Activated CD4-positive, alpha-beta T cell treated with anti-CD3 and anti-CD28 coated beads, Interleukin-2, amount 10 ng/mL, durations not matched to agents 24 days and 14 days (primary cell): ENCODE data around the gene B4GALNT2. TPM values are rescaled to one million over a fixed set of nuclear protein-coding genes. Genes with fewer than 3 reads are reported as not detected.
A peak's percentile ranks its signal among the peaks of the same experiment; 100 is the strongest.
"Not testable (repeated sequence)": the region's sequence is repeated elsewhere in the genome, so short reads cannot be mapped to it uniquely, and the experiment has no call there.

Experiments
- DNase-seq: peaks from one replicate; pipeline ENCODE4 v3.0.0; 2022
- H3K27ac Mint-ChIP-seq: one replicate; pipeline ENCODE4 v1.8.0; 2022; ENCODE audit warnings: mild to moderate bottlenecking, mixed read lengths
- H3K27me3 Mint-ChIP-seq: one replicate; pipeline ENCODE4 v1.8.0; 2022; ENCODE audit warnings: mixed read lengths
- H3K36me3 Mint-ChIP-seq: one replicate; pipeline ENCODE4 v1.8.0; 2022; ENCODE audit warnings: low read depth, mild to moderate bottlenecking, mixed read lengths
- H3K4me1 Mint-ChIP-seq: one replicate; pipeline ENCODE4 v1.8.0; 2021; ENCODE audit warnings: mixed read lengths
- H3K4me3 Mint-ChIP-seq: one replicate; pipeline ENCODE4 v1.8.0; 2022; ENCODE audit warnings: mild to moderate bottlenecking, moderate library complexity, mixed read lengths
- H3K9me3 Mint-ChIP-seq: one replicate; pipeline ENCODE4 v1.8.0; 2021; ENCODE audit warnings: mixed read lengths
- intact Hi-C: fragments of 100-400 bp; cut with micrococcal nuclease; formaldehyde crosslinking; loops from one replicate; pipeline ENCODE4 v1.15.1; 2023
- total RNA-seq: library from RNA; stranded (reverse); gene quantifications from 2 replicates; pipeline ENCODE4 v1.2.3, GENCODE V29; 2022

Gene B4GALNT2
- total RNA-seq, 1 donor from 2014 or later = 0.02 TPM

- H3K27me3 Mint-ChIP-seq = peaks cover 64% of the 10 kb centered on the region
Observed at GRCh38 chr17:49130891-49131290, 1.7 kb upstream of the B4GALNT2 start.

GRCh38 chr17:49132317-49132698, 261 bp upstream of the B4GALNT2 start:
- intact Hi-C loops = no loop called here

More at GRCh38 chr17:49130891-49131290, 1.7 kb upstream of the B4GALNT2 start:
- DNase-seq = no peak
- no peak overlapping the region for H3K4me3 Mint-ChIP-seq
- intact Hi-C loops = no loop called here
- H3K36me3 Mint-ChIP-seq = no peaks in the 10 kb centered on the region
- H3K27ac Mint-ChIP-seq = no peak overlapping the region
- peaks cover 3% of the 10 kb centered on the region for H3K4me1 Mint-ChIP-seq
- H3K9me3 Mint-ChIP-seq = no peaks in the 10 kb centered on the region

GRCh38 chr17:49136335-49136734, 3.8 kb downstream of the B4GALNT2 start:
- DNase-seq = no peak
- Mint-ChIP-seq H3K4me3 (no peak overlapping the region), H3K9me3 (no peaks in the 10 kb centered on the region), H3K36me3 (no peaks in the 10 kb centered on the region), H3K27me3 (peaks cover 42% of the 10 kb centered on the region), H3K27ac (no peak overlapping the region), H3K4me1 (peaks cover 3% of the 10 kb centered on the region)
- intact Hi-C loops = no loop called here

More at GRCh38 chr17:49132317-49132698, 261 bp upstream of the B4GALNT2 start:
- Mint-ChIP-seq H3K27ac (no peak overlapping the region), H3K36me3 (no peaks in the 10 kb centered on the region), H3K9me3 (no peaks in the 10 kb centered on the region), H3K4me3 (peak overlapping the region; percentile 41), H3K27me3 (peaks cover 65% of the 10 kb centered on the region), H3K4me1 (peaks cover 3% of the 10 kb centered on the region)
- DNase-seq = no peak

DNA sequence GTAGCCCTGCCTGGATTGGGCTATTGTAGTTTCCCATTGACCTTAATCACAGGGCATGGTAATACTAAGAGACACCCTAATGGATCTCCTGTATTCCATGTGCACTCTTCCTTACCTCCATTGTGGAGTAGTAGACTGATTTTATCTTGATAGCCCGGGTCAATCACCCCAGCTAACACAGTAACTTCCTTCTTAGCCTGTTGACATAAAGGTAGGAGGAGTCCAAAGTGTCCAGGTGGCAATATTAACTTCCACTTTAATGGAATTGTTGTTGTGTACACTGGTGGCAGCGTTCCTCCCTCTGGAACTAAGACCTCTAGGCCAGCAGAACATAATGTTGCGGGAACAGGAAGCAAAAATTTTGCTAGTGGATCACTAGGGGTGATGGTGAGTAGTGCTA, 13.1 kb downstream of the B4GALNT2 start:
- intact Hi-C loops, H3K4me1 Mint-ChIP-seq, H3K9me3 Mint-ChIP-seq, H3K4me3 Mint-ChIP-seq, DNase-seq, H3K27ac Mint-ChIP-seq, H3K36me3 Mint-ChIP-seq: not testable (repeated sequence)
- peaks cover 34% of the 10 kb centered on the region for H3K27me3 Mint-ChIP-seq

- H3K4me3 Mint-ChIP-seq = no peak overlapping the region
- H3K27me3 Mint-ChIP-seq = peaks cover 31% of the 10 kb centered on the region
- intact Hi-C loops = no loop called here
- no peaks in the 10 kb centered on the region for H3K9me3 Mint-ChIP-seq
- no peaks in the 10 kb centered on the region for H3K36me3 Mint-ChIP-seq
- H3K4me1 Mint-ChIP-seq = no peaks in the 10 kb centered on the region
- H3K27ac Mint-ChIP-seq = no peak overlapping the region
- no peak for DNase-seq
Observed at GRCh38 chr17:49146620-49147306, 14.2 kb downstream of the B4GALNT2 start.

- Mint-ChIP-seq H3K4me1 (no peaks in the 10 kb centered on the region), H3K27me3 (peaks cover 24% of the 10 kb centered on the region), H3K36me3 (no peaks in the 10 kb centered on the region), H3K4me3 (no peak overlapping the region), H3K27ac (no peak overlapping the region), H3K9me3 (no peaks in the 10 kb centered on the region)
- DNase-seq = no peak
- intact Hi-C loops = no loop called here
Observed at GRCh38 chr17:49148171-49148570, 15.6 kb downstream of the B4GALNT2 start.

GRCh38 chr17:49151996-49152395, 19.4 kb downstream of the B4GALNT2 start:
- intact Hi-C loops = no loop called here
- H3K27ac Mint-ChIP-seq = no peak overlapping the region
- H3K4me1 Mint-ChIP-seq = no peaks in the 10 kb centered on the region
- peaks cover 10% of the 10 kb centered on the region for H3K27me3 Mint-ChIP-seq
- H3K36me3 Mint-ChIP-seq = no peaks in the 10 kb centered on the region
- no peaks in the 10 kb centered on the region for H3K9me3 Mint-ChIP-seq
- H3K4me3 Mint-ChIP-seq = no peak overlapping the region
- no peak for DNase-seq

GRCh38 chr17:49156256-49156655, 23.7 kb downstream of the B4GALNT2 start:
- no peak overlapping the region for H3K27ac Mint-ChIP-seq
- H3K4me3 Mint-ChIP-seq = no peak overlapping the region
- no peaks in the 10 kb centered on the region for H3K36me3 Mint-ChIP-seq
- H3K4me1 Mint-ChIP-seq = no peaks in the 10 kb centered on the region
- peaks cover 21% of the 10 kb centered on the region for H3K27me3 Mint-ChIP-seq
- no peak for DNase-seq
- intact Hi-C loops = no loop called here
- H3K9me3 Mint-ChIP-seq = no peaks in the 10 kb centered on the region

DNA sequence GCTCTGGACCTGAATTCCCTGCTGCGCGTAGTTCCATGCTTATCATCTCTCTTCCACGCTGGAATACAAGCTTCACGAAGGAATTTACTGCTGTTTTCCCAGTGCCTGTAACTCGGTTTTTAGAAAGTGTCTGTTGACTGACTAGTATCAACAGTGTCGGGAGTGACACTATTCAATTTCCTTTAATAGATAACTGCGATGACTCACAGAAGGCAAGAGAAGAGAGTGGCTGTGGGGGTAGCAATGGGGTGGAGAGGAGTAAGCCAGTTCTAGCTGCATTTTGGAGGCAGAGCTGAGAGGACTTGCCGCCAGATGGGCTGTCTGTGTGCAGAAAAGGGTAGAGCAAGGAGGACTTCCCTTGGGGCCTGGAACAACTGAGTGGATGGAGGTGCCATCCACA, 25.2 kb downstream of the B4GALNT2 start:
- no peaks in the 10 kb centered on the region for H3K36me3 Mint-ChIP-seq
- no peaks in the 10 kb centered on the region for H3K9me3 Mint-ChIP-seq
- H3K4me1 Mint-ChIP-seq = no peaks in the 10 kb centered on the region
- H3K27ac Mint-ChIP-seq = no peak overlapping the region
- H3K27me3 Mint-ChIP-seq = peaks cover 21% of the 10 kb centered on the region
- no peak overlapping the region for H3K4me3 Mint-ChIP-seq
- intact Hi-C loops = no loop called here
- no peak for DNase-seq

GRCh38 chr17:49162866-49163265, 30.3 kb downstream of the B4GALNT2 start:
- no peak for DNase-seq
- Mint-ChIP-seq H3K4me1 (no peaks in the 10 kb centered on the region), H3K4me3 (no peak overlapping the region), H3K27me3 (peaks cover 31% of the 10 kb centered on the region), H3K27ac (no peak overlapping the region), H3K9me3 (no peaks in the 10 kb centered on the region), H3K36me3 (no peaks in the 10 kb centered on the region)
- intact Hi-C loops = no loop called here

DNA sequence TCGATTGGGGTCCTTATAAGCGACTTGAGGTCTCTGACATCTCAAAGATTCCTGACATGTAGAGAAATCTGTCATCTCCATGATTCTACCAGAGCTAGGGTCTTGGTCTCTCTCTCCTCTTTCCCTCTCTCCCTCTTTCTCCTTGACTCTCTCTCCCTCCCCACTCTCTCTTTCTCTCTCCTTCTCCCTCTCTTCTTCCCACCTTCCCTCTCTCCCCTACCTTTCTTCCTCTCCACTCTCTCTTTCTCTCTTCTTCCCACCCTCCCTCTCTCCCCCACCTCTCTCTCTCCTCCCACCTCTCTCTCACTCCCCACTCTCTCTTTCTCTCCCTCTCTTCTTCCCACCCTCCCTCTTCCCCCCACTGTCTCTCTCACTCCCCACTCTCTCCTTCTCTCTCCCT, 32.6 kb downstream of the B4GALNT2 start:
- H3K4me3 Mint-ChIP-seq = no peak overlapping the region
- H3K27ac Mint-ChIP-seq = no peak overlapping the region
- H3K9me3 Mint-ChIP-seq = no peaks in the 10 kb centered on the region
- no peak for DNase-seq
- H3K27me3 Mint-ChIP-seq = peaks cover 31% of the 10 kb centered on the region
- no peaks in the 10 kb centered on the region for H3K4me1 Mint-ChIP-seq
- intact Hi-C loops = no loop called here
- no peaks in the 10 kb centered on the region for H3K36me3 Mint-ChIP-seq

- no peaks in the 10 kb centered on the region for H3K4me1 Mint-ChIP-seq
- no peaks in the 10 kb centered on the region for H3K36me3 Mint-ChIP-seq
- peaks cover 40% of the 10 kb centered on the region for H3K27me3 Mint-ChIP-seq
- no peak overlapping the region for H3K27ac Mint-ChIP-seq
- intact Hi-C loops = no loop called here
- peaks cover 2% of the 10 kb centered on the region for H3K9me3 Mint-ChIP-seq
- no peak overlapping the region for H3K4me3 Mint-ChIP-seq
- DNase-seq = no peak
Observed at GRCh38 chr17:49168706-49169105, 36.1 kb downstream of the B4GALNT2 start.

GRCh38 chr17:49170216-49170615, 37.6 kb downstream of the B4GALNT2 start:
- Mint-ChIP-seq H3K4me1 (no peaks in the 10 kb centered on the region), H3K27ac (no peak overlapping the region), H3K9me3 (peaks cover 8% of the 10 kb centered on the region)

DNA sequence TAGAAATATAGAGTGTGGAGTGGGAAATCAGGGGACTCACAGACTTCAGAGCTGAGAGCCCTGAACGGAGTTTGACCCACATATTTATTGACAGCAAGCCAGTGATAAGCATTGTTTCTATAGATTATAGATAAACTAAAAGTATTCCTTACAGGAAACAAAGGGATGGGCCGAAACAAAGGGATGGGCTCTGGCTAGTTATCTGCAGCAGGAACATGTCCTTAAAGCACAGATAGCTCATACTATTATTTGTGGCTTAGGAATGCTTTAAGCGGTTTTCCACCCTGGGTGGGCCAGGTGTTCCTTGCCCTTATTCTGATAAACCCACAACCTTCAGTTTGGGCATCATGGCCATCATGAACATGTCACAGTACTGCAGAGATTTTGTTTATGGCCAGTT, 38.1 kb downstream of the B4GALNT2 start:
- DNase-seq, H3K36me3 Mint-ChIP-seq, H3K4me1 Mint-ChIP-seq, H3K27ac Mint-ChIP-seq, intact Hi-C loops, H3K4me3 Mint-ChIP-seq: not testable (repeated sequence)
- Mint-ChIP-seq H3K9me3 (peaks cover 12% of the 10 kb centered on the region), H3K27me3 (peaks cover 34% of the 10 kb centered on the region)

More at GRCh38 chr17:49170216-49170615, 37.6 kb downstream of the B4GALNT2 start:
- H3K27me3 Mint-ChIP-seq = peaks cover 36% of the 10 kb centered on the region
- no peak for DNase-seq
- intact Hi-C loops = no loop called here
- no peaks in the 10 kb centered on the region for H3K36me3 Mint-ChIP-seq
- H3K4me3 Mint-ChIP-seq = no peak overlapping the region

- H3K4me1 Mint-ChIP-seq, intact Hi-C loops, H3K36me3 Mint-ChIP-seq, H3K4me3 Mint-ChIP-seq, DNase-seq, H3K27ac Mint-ChIP-seq: not testable (repeated sequence)
- peaks cover 15% of the 10 kb centered on the region for H3K27me3 Mint-ChIP-seq
- H3K9me3 Mint-ChIP-seq = peaks cover 16% of the 10 kb centered on the region
Observed at GRCh38 chr17:49175978-49176377, 43.4 kb downstream of the B4GALNT2 start.
